Right cardiac atrium (tissue), 5 donors: Measurements from ENCODE around the gene CXCL10. TPM values are rescaled to one million over a fixed set of nuclear protein-coding genes. Genes with fewer than 3 reads are reported as not detected.
A peak's percentile ranks its signal among the peaks of the same experiment; 100 is the strongest.

Experiments
- ATAC-seq, 2 donors: fragments of 200-7000 bp; cut with Tn5 transposase; one replicate each; pipeline versions ENCODE4 v1.8.0 to v1.9.1; 2020; ENCODE audit warnings: moderate library complexity in 2 of 2, mild to moderate bottlenecking in 1 of 2
- DNase-seq, 3 donors: peaks; one replicate each; pipeline ENCODE4 v3.0.0-alpha.2; 2020
- H3K27ac ChIP-seq: one replicate; pipeline ENCODE4 v1.5.1; 2013; ENCODE audit warnings: mild to moderate bottlenecking, low read length, control low read depth, moderate library complexity
- H3K27me3 ChIP-seq: one replicate; pipeline ENCODE4 v1.6.1; 2013; ENCODE audit not compliant: control insufficient read depth, insufficient read depth
- H3K4me1 ChIP-seq: one replicate; pipeline ENCODE4 v1.6.1; 2013; ENCODE audit warnings: low read length; ENCODE audit not compliant: control insufficient read depth, insufficient read depth
- H3K4me3 ChIP-seq: one replicate; pipeline ENCODE4 v1.5.1; 2013; ENCODE audit warnings: low read length, control low read depth
- H3K9me3 ChIP-seq: one replicate; pipeline ENCODE4 v1.6.1; 2013; ENCODE audit warnings: low read length; ENCODE audit not compliant: control insufficient read depth
- WGBS: extraction: QIAGEN DNeasy Blood & Tissue Kit; methylation state at CpG from one replicate; pipeline ENCODE4 v1.1.7; 2013; 5-methylcytosine and 5-hydroxymethylcytosine counted together
- intact Hi-C, 4 donors: fragments of 100-400 bp; cut with DNase I; formaldehyde crosslinking; loops; one replicate each; pipeline versions ENCODE4 v1.11.0 to v1.14.0; 2022 to 2023
- long read RNA-seq, 4 donors: library from polyadenylated mRNA; unstranded; transcript quantifications; one replicate each; pipeline ENCODE4 v2.0.0, GENCODE V29; 2020 to 2021
- polyA plus RNA-seq: library from polyadenylated mRNA; stranded (reverse); fragments of 200-250 nt; gene quantifications from one replicate; pipeline ENCODE4 v1.2.3, GENCODE V29; 2013
- total RNA-seq, 4 donors: library from RNA; stranded (reverse); fragmentation: NEBNext Ultra II Directional; extraction: Animal tissue kit (Norgen Biotek cat#: 25700); gene quantifications; one replicate each; pipeline ENCODE4 v1.2.1, GENCODE V29; 2021
- donor health status: healthy with polysubstance abuse.
- donor health status: DM: no; HTN: yes; CAD: no.
- donor health status: DM: no; HTN: no; CAD: no.
- donor health status: DM: no; HTN: yes; CAD: no; lungs with severe emphysema.
- donor health status: DM: yes; HTN: yes; CAD: no.

The CXCL10 gene
- total RNA-seq (under 1 TPM in 2 of 4 donors, not detected in 2; 0.32 to 0.46 TPM), polyA plus RNA-seq (0.18 TPM)
- long read RNA-seq, donor 1, partial matches to known transcripts: 0 of 1 reads
- long read RNA-seq, donor 1, other reads (novel, unspliced or antisense): 0 of 1 reads
- long read RNA-seq, donor 2: 0 reads
- long read RNA-seq, donor 3: 0 reads
- long read RNA-seq, donor 4: 0 reads

DNA sequence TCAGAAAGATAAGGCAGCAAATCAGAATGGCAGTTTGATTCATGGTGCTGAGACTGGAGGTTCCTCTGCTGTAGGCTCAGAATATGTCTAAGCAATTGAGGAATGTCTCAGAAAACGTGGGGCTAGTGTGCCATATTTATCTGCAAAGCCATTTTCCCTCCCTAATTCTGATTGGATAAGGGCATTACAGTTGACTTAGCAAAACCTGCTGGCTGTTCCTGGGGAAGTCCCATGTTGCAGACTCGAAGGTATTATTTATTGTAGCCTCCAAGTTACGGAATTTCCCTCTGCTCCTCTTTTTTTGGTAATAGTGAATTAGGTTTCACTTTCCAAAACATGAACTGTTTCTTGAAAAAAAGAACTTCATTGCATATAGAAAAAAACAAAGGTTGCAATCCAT, at the start of gene CXCL10:
TSS of gene CXCL10 (minus strand) at position 109 of the 400 bp plus-strand sequence. CDS start at position 43, 66 bp downstream.
- Histone ChIP-seq H3K4me3 (no peak within 1 kb of the TSS), H3K9me3 (no peaks in the 10 kb centered on the region), H3K4me1 (no peaks in the 10 kb centered on the region), H3K27me3 (no peaks in the 10 kb centered on the region), H3K27ac (no peak within 1 kb of the TSS)
- DNase-seq (no peak), ATAC-seq (no peak)
- WGBS: 29% methylated on average over 3 of the region's 3 CpGs
- intact Hi-C loops: no loop called here

GRCh38 chr4:76072760-76073159, 49.5 kb upstream of the CXCL10 start:
- Histone ChIP-seq H3K4me1 (no peaks in the 10 kb centered on the region), H3K4me3 (no peak overlapping the region), H3K27ac (no peak overlapping the region), H3K27me3 (no peaks in the 10 kb centered on the region), H3K9me3 (no peaks in the 10 kb centered on the region)
- 69% methylated on average over 4 of the region's 4 CpGs for WGBS
- intact Hi-C loops: no loop called here
- no peak for DNase-seq
- no peak for ATAC-seq

GRCh38 chr4:76067652-76068286, 44.5 kb upstream of the CXCL10 start:
- WGBS: 0% methylated on average over 2 of the region's 2 CpGs
- intact Hi-C loops: loop anchor here (2.0 to 10.0 kb wide), 3 partner anchors 70 to 173 kb away; no protein-coding TSS in a partner anchor
- DNase-seq: peak; percentile 65 to 88 (median 71)

DNA sequence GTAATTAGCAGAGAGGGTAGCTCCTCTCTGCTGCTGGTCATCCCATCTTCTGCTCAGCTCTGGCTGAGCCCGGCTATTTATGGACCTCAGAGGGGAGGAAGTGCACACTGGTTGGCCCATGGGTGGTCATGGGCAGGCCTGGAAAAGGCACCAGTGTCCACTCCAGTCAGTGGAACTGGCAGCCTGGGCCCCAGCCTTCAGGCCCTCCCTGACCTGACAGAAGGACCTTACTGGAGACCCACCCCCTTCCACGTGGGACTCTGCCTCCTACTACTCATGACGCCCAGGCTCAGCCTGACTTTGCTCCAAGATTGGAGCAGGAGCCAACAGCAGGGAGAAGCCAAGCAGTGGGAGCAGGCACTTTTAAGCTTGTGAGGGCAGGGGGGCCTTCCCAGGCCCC, 43.2 kb upstream of the CXCL10 start:
- Histone ChIP-seq H3K4me3 (no peak overlapping the region), H3K27me3 (no peaks in the 10 kb centered on the region), H3K27ac (no peak overlapping the region), H3K4me1 (no peaks in the 10 kb centered on the region), H3K9me3 (no peaks in the 10 kb centered on the region)
- DNase-seq (peak in 1 of 3 donors; percentile 25), ATAC-seq (peak in 1 of 2 donors; percentile 40)
- intact Hi-C loops: loop anchor here (2.0 to 10.0 kb wide), 3 partner anchors 69 to 172 kb away; no protein-coding TSS in a partner anchor
- 61% methylated on average over 3 of the region's 3 CpGs for WGBS

More at GRCh38 chr4:76067652-76068286, 44.5 kb upstream of the CXCL10 start:
- Histone ChIP-seq H3K4me3 (no peak overlapping the region), H3K27ac (no peak overlapping the region), H3K9me3 (no peaks in the 10 kb centered on the region), H3K27me3 (no peaks in the 10 kb centered on the region), H3K4me1 (no peaks in the 10 kb centered on the region)
- ATAC-seq: peak; percentile 80 to 85

DNA sequence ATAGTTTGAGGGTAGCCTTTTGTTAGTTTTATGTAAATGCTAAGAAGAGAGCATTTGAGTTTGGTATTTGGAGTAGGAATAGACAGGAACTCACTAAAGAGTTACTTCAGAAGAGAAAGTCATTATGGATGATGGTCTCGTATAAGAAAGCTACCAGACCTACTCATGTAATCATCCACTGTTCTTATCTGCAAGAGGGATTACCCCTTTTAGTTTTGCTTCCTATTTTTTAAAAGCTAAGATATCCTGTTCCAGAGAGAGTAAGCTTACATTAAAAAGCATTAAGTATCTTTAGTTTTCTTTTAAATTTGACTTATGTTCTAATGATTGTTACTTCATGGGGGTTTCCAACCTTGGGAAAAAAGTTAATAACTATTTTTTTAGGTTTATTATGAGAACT, 38.7 kb upstream of the CXCL10 start:
- Histone ChIP-seq H3K4me1 (no peaks in the 10 kb centered on the region), H3K4me3 (no peak overlapping the region), H3K27me3 (no peaks in the 10 kb centered on the region), H3K9me3 (no peaks in the 10 kb centered on the region), H3K27ac (no peak overlapping the region)
- intact Hi-C loops: loop anchor here in 1 of 4 donors (10.0 kb wide), 1 partner anchor 167 kb away; no protein-coding TSS in a partner anchor
- no peak for ATAC-seq
- DNase-seq: no peak
- WGBS: 43% methylated on average over 1 of the region's 1 CpG

DNA sequence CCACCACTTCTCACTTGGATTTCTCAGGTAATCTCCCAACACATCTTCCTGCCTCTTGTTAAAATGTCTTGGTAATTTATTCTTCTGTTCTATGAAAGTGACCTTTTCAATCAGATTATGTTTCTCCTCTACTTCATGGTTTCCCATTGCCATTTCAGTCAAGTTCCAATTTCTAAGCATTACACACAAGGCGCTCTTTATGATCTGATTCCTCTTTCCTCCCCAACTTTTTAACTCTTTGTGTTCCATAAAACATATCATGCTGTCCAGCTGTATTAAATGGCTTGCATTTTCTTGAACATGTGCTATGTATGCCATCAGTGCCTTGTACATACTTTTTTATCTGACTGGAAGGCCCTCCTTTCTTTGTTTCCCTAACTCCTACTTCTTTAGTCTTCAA, 38.1 kb upstream of the CXCL10 start:
- H3K27ac ChIP-seq: no peak overlapping the region
- DNase-seq (no peak), ATAC-seq (no peak)
- no peaks in the 10 kb centered on the region for H3K9me3 ChIP-seq
- H3K4me3 ChIP-seq: no peak overlapping the region
- intact Hi-C loops: loop anchor here in 1 of 4 donors (10.0 kb wide), 1 partner anchor 167 kb away; no protein-coding TSS in a partner anchor
- 65% methylated on average over 1 of the region's 1 CpG for WGBS
- H3K27me3 ChIP-seq: no peaks in the 10 kb centered on the region
- no peaks in the 10 kb centered on the region for H3K4me1 ChIP-seq

DNA sequence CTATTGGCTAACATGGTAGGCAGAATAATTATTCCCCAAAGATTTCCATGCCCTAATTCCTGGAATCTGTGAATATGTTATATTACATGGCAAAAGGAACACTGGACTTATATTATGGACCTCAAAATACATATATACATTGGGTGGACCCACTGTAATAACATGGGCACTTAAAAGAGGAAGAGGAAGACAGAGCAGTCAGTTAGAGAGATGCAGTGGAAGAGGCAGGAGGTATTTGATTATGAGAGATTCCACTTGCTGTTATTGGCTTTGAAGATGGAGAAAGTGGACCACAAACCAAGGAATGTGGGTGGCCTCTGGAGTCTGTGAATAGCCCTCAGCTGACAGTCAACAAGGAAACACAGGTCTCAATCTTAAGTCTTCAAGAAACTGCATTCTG, 37.2 kb upstream of the CXCL10 start:
- no peak for DNase-seq
- H3K27ac ChIP-seq: no peak overlapping the region
- no peaks in the 10 kb centered on the region for H3K4me1 ChIP-seq
- H3K27me3 ChIP-seq: no peaks in the 10 kb centered on the region
- ATAC-seq: no peak
- intact Hi-C loops: loop anchor here in 1 of 4 donors (10.0 kb wide), 1 partner anchor 166 kb away; no protein-coding TSS in a partner anchor
- no peak overlapping the region for H3K4me3 ChIP-seq
- no peaks in the 10 kb centered on the region for H3K9me3 ChIP-seq

DNA sequence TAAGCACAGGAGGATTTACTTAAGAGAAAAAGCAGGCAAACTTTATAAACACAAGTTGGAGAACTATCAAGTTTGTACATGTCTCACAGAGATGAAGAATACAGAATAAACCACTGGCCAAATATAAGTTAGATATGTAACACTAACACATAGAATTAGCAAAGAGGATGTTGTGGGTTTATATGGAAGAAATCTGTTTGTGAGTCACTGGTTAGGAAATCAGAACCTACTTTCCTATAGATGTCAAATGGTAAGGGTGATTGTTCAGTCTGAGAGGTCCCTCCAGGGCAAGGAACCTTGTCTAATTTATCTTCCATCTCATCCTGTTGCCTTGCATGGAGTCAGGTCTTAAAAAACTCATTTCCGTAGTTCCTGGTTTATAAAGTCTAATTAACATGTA, 36.5 kb upstream of the CXCL10 start:
- Histone ChIP-seq H3K27me3 (no peaks in the 10 kb centered on the region), H3K4me1 (no peaks in the 10 kb centered on the region), H3K27ac (no peak overlapping the region), H3K4me3 (no peak overlapping the region), H3K9me3 (no peaks in the 10 kb centered on the region)
- WGBS: 89% methylated on average over 1 of the region's 1 CpG
- no peak for DNase-seq
- intact Hi-C loops: loop anchor here in 1 of 4 donors (10.0 kb wide), 1 partner anchor 165 kb away; no protein-coding TSS in a partner anchor
- no peak for ATAC-seq

- DNase-seq (no peak), ATAC-seq (no peak)
- Histone ChIP-seq H3K4me3 (no peak overlapping the region), H3K4me1 (no peaks in the 10 kb centered on the region), H3K27me3 (no peaks in the 10 kb centered on the region), H3K9me3 (no peaks in the 10 kb centered on the region), H3K27ac (no peak overlapping the region)
- intact Hi-C loops: no loop called here
- WGBS: 45% methylated on average over 3 of the region's 3 CpGs
Measured at GRCh38 chr4:76058888-76059426, 35.7 kb upstream of the CXCL10 start.

DNA sequence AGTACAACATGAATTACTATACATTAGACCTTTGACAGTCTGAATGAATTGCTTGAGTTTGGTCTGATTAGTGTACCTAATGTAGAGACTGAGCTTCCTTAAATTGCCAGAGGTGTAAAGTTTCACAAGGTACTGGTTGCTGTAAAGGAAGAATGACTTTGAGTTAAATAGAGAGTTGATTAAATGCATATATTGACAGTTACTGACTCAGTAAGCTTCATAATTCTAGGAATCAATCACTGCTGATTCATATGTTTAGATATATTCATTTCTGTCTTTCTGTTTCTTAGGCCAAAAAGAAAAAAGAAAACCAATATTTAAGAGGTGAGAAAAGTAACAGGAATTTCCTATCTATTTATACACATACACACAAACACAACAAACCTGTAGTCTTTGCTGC, 35.0 kb upstream of the CXCL10 start:
- Histone ChIP-seq H3K4me3 (no peak overlapping the region), H3K4me1 (no peaks in the 10 kb centered on the region), H3K27me3 (no peaks in the 10 kb centered on the region), H3K27ac (no peak overlapping the region), H3K9me3 (no peaks in the 10 kb centered on the region)
- intact Hi-C loops: no loop called here
- ATAC-seq: no peak
- no peak for DNase-seq

DNA sequence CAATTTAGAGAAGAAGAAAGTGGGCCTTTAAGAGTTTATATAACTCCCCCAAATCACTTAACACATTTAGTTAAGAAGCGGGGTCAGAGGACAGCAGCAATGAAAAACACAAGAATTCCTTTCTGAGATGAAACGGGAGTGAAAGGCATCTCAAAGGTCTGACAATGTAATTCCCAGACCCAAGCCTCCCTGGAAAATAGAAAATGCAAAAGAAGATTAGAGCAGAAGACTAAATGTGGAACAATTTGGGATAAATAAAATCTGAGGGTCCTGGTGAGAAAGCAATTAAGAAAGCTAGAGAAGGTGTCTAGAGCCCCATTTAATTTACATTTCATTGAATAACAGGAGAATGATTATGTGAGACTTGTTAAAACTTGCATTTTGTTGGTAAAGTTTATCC, 32.1 kb upstream of the CXCL10 start:
- Histone ChIP-seq H3K27ac (no peak overlapping the region), H3K9me3 (no peaks in the 10 kb centered on the region), H3K4me3 (no peak overlapping the region), H3K4me1 (no peaks in the 10 kb centered on the region), H3K27me3 (no peaks in the 10 kb centered on the region)
- DNase-seq (no peak), ATAC-seq (no peak)
- intact Hi-C loops: no loop called here
- WGBS: 55% methylated on average over 2 of the region's 2 CpGs
